Endothelial cell of umbilical vein (primary cell): ENCODE data around the gene HAVCR1. TPM values are rescaled to one million over a fixed set of nuclear protein-coding genes. Genes with fewer than 3 reads are reported as not detected.

Source experiments
- BruUV-seq: library from RNA; stranded (reverse); fragments of 400-500 nt; replicated peaks from 2 replicates; lab custom pipeline; 2021; lab: Mats Ljungman, UMichigan
- CTCF ChIA-PET: fragments of 300-600, 350-600 bp; sonication (Branson Sonifier 250); formaldehyde crosslinking; loops from one replicate; lab custom pipeline; 2021; ENCODE audit warnings: antibody characterized with exemption, inconsistent platforms; lab: Charles Lee
- POLR2A ChIA-PET: fragments of 300-600, 350-600 bp; sonication (Branson Sonifier 250); formaldehyde crosslinking; loops from one replicate; lab custom pipeline; 2021; ENCODE audit warnings: antibody characterized with exemption, inconsistent platforms; lab: Charles Lee
- DNase-seq: peaks from one replicate; pipeline ENCODE4 v3.0.0-alpha.2; 2011; ENCODE audit warnings: low read depth, low spot score
- FAIRE-seq: peaks from 2 replicates; lab custom pipeline; 2011; peaks lifted over from hg19 to GRCh38; lab: Jason Lieb, UNC
- H2AFZ ChIP-seq: 2 replicates; pipeline ENCODE4 v1.6.0; 2012; ENCODE audit warnings: low read depth, low read length, control low read depth, inconsistent platforms
- H3K27ac ChIP-seq: 2 replicates; pipeline ENCODE4 v1.5.1; 2011; ENCODE audit warnings: low read depth, mild to moderate bottlenecking, control low read depth, low read length, moderate library complexity; ENCODE audit not compliant: insufficient read depth
- H3K27me3 ChIP-seq, 2 experiments: 2 replicates each; pipeline versions ENCODE4 v1.6.0 to v1.6.1; 2011; ENCODE audit warnings: low read length in 2 of 2, mixed read lengths in 1 of 2; ENCODE audit not compliant: control insufficient read depth in 2 of 2, insufficient read depth in 2 of 2
- H3K36me3 ChIP-seq, 2 experiments: 2 replicates in 1 of 2; 3 replicates in 1 of 2; pipeline ENCODE4 v1.5.1; 2011; ENCODE audit warnings: low read length in 2 of 2, mild to moderate bottlenecking in 1 of 2, moderate library complexity in 1 of 2; ENCODE audit not compliant: control insufficient read depth in 2 of 2, insufficient read depth in 2 of 2; ENCODE audit errors: extremely low read depth in 1 of 2
- H3K4me1 ChIP-seq: 3 replicates; pipeline ENCODE4 v1.5.1; 2011; ENCODE audit warnings: mild to moderate bottlenecking, low read length; ENCODE audit not compliant: control insufficient read depth, insufficient read depth; ENCODE audit errors: extremely low read depth
- H3K4me2 ChIP-seq: 2 replicates; pipeline ENCODE4 v1.6.1; 2011; ENCODE audit warnings: low read length, control low read depth, mixed read lengths; ENCODE audit not compliant: insufficient read depth
- H3K4me3 ChIP-seq, 3 experiments: fragments of 200-600 bp in 1 of 3; sonication (generic), shearing (Covaris generic) in 1 of 3; replicated peaks in 1 of 3; 2 replicates each; pipeline ENCODE4 v1.5.1; 2011 to 2016; ENCODE audit warnings: control low read depth in 3 of 3, low read length in 3 of 3, mild to moderate bottlenecking in 2 of 3, inconsistent platforms in 1 of 3, low read depth in 1 of 3, moderate library complexity in 1 of 3; ENCODE audit not compliant: insufficient read depth in 1 of 3
- H3K79me2 ChIP-seq: 2 replicates; pipeline ENCODE4 v1.6.0; 2012; ENCODE audit warnings: low read length, inconsistent platforms; ENCODE audit not compliant: control insufficient read depth, insufficient read depth
- H3K9ac ChIP-seq: replicated peaks from 2 replicates; pipeline ENCODE3; 2011; ENCODE audit warnings: low read length, control low read depth; ENCODE audit not compliant: insufficient read depth; ENCODE audit errors: extremely low read depth
- H3K9me1 ChIP-seq: replicated peaks from 3 replicates; pipeline ENCODE4 v1.6.0; 2011; ENCODE audit warnings: mild to moderate bottlenecking, low read length; ENCODE audit not compliant: control insufficient read depth, insufficient read depth; ENCODE audit errors: extremely low read depth
- H3K9me3 ChIP-seq: replicated peaks from 2 replicates; pipeline ENCODE4 v1.5.1; 2012; ENCODE audit warnings: low read length, inconsistent platforms; ENCODE audit not compliant: control insufficient read depth, insufficient read depth
- H4K20me1 ChIP-seq: replicated peaks from 2 replicates; pipeline ENCODE3; 2011; ENCODE audit warnings: mild to moderate bottlenecking, low read length; ENCODE audit not compliant: control insufficient read depth, insufficient read depth; ENCODE audit errors: extremely low read depth
- CTCF ChIP-seq, 2 donors: IDR thresholded peaks; 1 replicate in 1 of 2; 2 replicates in 1 of 2; pipeline ENCODE4 v1.5.1; 2011; ENCODE audit warnings: low read length in 2 of 2, mild to moderate bottlenecking in 2 of 2, moderate library complexity in 2 of 2, control low read depth in 1 of 2, inconsistent platforms in 1 of 2, low read depth in 1 of 2; ENCODE audit not compliant: insufficient read depth in 1 of 2; ENCODE audit errors: extremely low read depth in 1 of 2
- EZH2 ChIP-seq: IDR thresholded peaks from 2 replicates; pipeline ENCODE4 v1.6.1; 2012; ENCODE audit warnings: borderline replicate concordance, low read depth, mild to moderate bottlenecking, moderate library complexity, low read length, inconsistent platforms; ENCODE audit not compliant: severe bottlenecking
- FOS ChIP-seq: IDR thresholded peaks from 2 replicates; pipeline ENCODE4 v1.6.1; 2011; ENCODE audit warnings: mild to moderate bottlenecking, low read length, moderate library complexity, borderline replicate concordance; ENCODE audit not compliant: insufficient read depth
- GATA2 ChIP-seq: IDR thresholded peaks from 2 replicates; pipeline ENCODE4 v1.7.0; 2011; ENCODE audit warnings: low read depth, mild to moderate bottlenecking, moderate library complexity, mixed read lengths, low read length; ENCODE audit not compliant: insufficient read length, insufficient read depth
- JUN ChIP-seq: IDR thresholded peaks from 2 replicates; pipeline ENCODE4 v1.6.1; 2011; ENCODE audit warnings: borderline replicate concordance, low read depth; ENCODE audit not compliant: insufficient read length, insufficient read depth
- MAX ChIP-seq: IDR thresholded peaks from 2 replicates; pipeline ENCODE4 v1.6.1; 2011; ENCODE audit not compliant: insufficient read depth, insufficient read length
- MYC ChIP-seq: IDR thresholded peaks from one replicate; pipeline ENCODE4 v1.6.1; 2011; ENCODE audit warnings: mild to moderate bottlenecking, low read depth, low read length
- POLR2A ChIP-seq: IDR thresholded peaks from 2 replicates; pipeline ENCODE4 v1.6.1; 2012; ENCODE audit warnings: low read depth, mild to moderate bottlenecking, control low read depth, low read length
- POLR2AphosphoS5 ChIP-seq: IDR thresholded peaks from 2 replicates; pipeline ENCODE4 v1.6.1; 2012; ENCODE audit warnings: low read depth, mild to moderate bottlenecking, control low read depth, low read length, moderate library complexity; ENCODE audit not compliant: insufficient read depth
- dilution Hi-C: fragments of 300-500 bp; cut with MboI; formaldehyde crosslinking; loops from one replicate; pipeline ENCODE4 v1.15.0; 2019; ENCODE audit warnings: low sequenced_read_pairs; ENCODE audit not compliant: extremely low pct_ligation_motif_present
- intact Hi-C: fragments of 100-400 bp; cut with micrococcal nuclease; formaldehyde crosslinking; loops from one replicate; pipeline ENCODE4 v1.10.0; 2022
- polyA plus RNA-seq, 4 experiments: library from polyadenylated mRNA; depleted of rRNA in 3 of 4; stranded (reverse) in 3 of 4; unstranded in 1 of 4; fragments of >200 nt; gene quantifications; 2 replicates each; pipeline versions ENCODE4 v1.2.1 to v1.2.3, GENCODE V29; 2011 to 2012; ENCODE audit warnings: missing spikeins in 1 of 4
- total RNA-seq: library from RNA; stranded (reverse); gene quantifications from 2 replicates; pipeline ENCODE4 v1.2.3, GENCODE V29; 2021

Gene HAVCR1
- total and polyA plus RNA-seq, 2 donors (not counting 3 experiments of a cell fraction or from before 2014, with no cell fraction given) = not detected

GRCh38 chr5:157046041-157046440 is 12.9 kb downstream of the HAVCR1 start:
- ChIA-PET POLR2A (no interaction called here), CTCF (no interaction called here)
- TF ChIP-seq FOS (no peak), CTCF (IDR thresholded peaks at IDR 0.05; ENCODE audit: extremely low read depth in 1 of 2, insufficient read depth in 1 of 2, low read depth in 1 of 2, low read length in 2 of 2) (no peak), POLR2A (no peak), GATA2 (no peak), MYC (no peak), MAX (no peak), POLR2AphosphoS5 (no peak), EZH2 (no peak), JUN (no peak)
- Histone ChIP-seq H3K9ac (no peak overlapping the region), H4K20me1 (no peaks in the 10 kb centered on the region), H3K27ac (no peak overlapping the region), H3K9me1 (no peaks in the 10 kb centered on the region), H3K9me3 (no peaks in the 10 kb centered on the region), H3K36me3 (no peaks in the 10 kb centered on the region), H3K4me1 (no peaks in the 10 kb centered on the region), H3K27me3 (no peaks in the 10 kb centered on the region), H2AFZ (no peak overlapping the region), H3K4me3 (no peak overlapping the region), H3K79me2 (no peaks in the 10 kb centered on the region), H3K4me2 (no peak overlapping the region)
- dilution Hi-C loops = no loop called here
- FAIRE-seq (no peak), DNase-seq (no peak)
- intact Hi-C loops = no loop called here
- BruUV-seq = no TSS peak
